HL-60 (cell line): ENCODE data around the gene QRSL1.

Experiments
- DNase-seq, 2 experiments: peaks; one replicate each; pipeline ENCODE4 v3.0.0-alpha.2; 2010 to 2020; ENCODE audit warnings: low read depth in 1 of 2, low spot score in 1 of 2
- H3K27ac ChIP-seq: fragments of 250-450 bp; sonication (Bioruptor Pico); replicated peaks from 2 replicates; pipeline ENCODE4 v1.5.1; 2020; ENCODE audit warnings: mild to moderate bottlenecking, moderate library complexity
- H3K27me3 ChIP-seq: fragments of 250-450 bp; sonication (Bioruptor Pico); 2 replicates; pipeline ENCODE4 v1.5.1; 2021; ENCODE audit warnings: mild to moderate bottlenecking, moderate library complexity; ENCODE audit not compliant: insufficient read depth, poor library complexity, severe bottlenecking
- H3K4me3 ChIP-seq: replicated peaks from 2 replicates; pipeline ENCODE4 v1.5.1; 2011; ENCODE audit warnings: mild to moderate bottlenecking, control low read depth, low read length; ENCODE audit not compliant: insufficient read depth
- GABPA ChIP-seq: IDR thresholded peaks from 2 replicates; pipeline ENCODE4 v1.6.1; 2012; ENCODE audit warnings: low read depth
- POLR2AphosphoS5 ChIP-seq: IDR thresholded peaks from 2 replicates; pipeline ENCODE4 v1.6.1; 2012; ENCODE audit warnings: low read depth
- SPI1 ChIP-seq: IDR thresholded peaks from 2 replicates; pipeline ENCODE4 v1.6.1; 2012; ENCODE audit warnings: low read depth, mild to moderate bottlenecking, borderline replicate concordance
- TF ChIP-seq, protein P1 (sequence below): IDR thresholded peaks from one replicate; pipeline ENCODE4 v1.5.1; 2011; ENCODE audit warnings: low read length, control low read depth, inconsistent platforms; ENCODE audit not compliant: insufficient read depth
- TF ChIP-seq, protein P2 (sequence below): IDR thresholded peaks from 2 replicates; pipeline ENCODE4 v1.6.1; 2012; ENCODE audit warnings: low read depth; ENCODE audit not compliant: insufficient replicate concordance

The QRSL1 gene

GRCh38 chr6:106630366-106630765 lies 988 bp downstream of the QRSL1 start:
- Histone ChIP-seq H3K27me3 (no peaks in the 10 kb centered on the region), H3K4me3 (peak overlapping the region; percentile 77), H3K27ac (peak overlapping the region; percentile 86)
- no peak for TF ChIP-seq SPI1
- TF ChIP-seq GABPA, result no peak
- TF ChIP-seq, protein P1, sequence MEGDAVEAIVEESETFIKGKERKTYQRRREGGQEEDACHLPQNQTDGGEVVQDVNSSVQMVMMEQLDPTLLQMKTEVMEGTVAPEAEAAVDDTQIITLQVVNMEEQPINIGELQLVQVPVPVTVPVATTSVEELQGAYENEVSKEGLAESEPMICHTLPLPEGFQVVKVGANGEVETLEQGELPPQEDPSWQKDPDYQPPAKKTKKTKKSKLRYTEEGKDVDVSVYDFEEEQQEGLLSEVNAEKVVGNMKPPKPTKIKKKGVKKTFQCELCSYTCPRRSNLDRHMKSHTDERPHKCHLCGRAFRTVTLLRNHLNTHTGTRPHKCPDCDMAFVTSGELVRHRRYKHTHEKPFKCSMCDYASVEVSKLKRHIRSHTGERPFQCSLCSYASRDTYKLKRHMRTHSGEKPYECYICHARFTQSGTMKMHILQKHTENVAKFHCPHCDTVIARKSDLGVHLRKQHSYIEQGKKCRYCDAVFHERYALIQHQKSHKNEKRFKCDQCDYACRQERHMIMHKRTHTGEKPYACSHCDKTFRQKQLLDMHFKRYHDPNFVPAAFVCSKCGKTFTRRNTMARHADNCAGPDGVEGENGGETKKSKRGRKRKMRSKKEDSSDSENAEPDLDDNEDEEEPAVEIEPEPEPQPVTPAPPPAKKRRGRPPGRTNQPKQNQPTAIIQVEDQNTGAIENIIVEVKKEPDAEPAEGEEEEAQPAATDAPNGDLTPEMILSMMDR, result no peak
- TF ChIP-seq POLR2AphosphoS5, result no peak
- TF ChIP-seq, protein P2, sequence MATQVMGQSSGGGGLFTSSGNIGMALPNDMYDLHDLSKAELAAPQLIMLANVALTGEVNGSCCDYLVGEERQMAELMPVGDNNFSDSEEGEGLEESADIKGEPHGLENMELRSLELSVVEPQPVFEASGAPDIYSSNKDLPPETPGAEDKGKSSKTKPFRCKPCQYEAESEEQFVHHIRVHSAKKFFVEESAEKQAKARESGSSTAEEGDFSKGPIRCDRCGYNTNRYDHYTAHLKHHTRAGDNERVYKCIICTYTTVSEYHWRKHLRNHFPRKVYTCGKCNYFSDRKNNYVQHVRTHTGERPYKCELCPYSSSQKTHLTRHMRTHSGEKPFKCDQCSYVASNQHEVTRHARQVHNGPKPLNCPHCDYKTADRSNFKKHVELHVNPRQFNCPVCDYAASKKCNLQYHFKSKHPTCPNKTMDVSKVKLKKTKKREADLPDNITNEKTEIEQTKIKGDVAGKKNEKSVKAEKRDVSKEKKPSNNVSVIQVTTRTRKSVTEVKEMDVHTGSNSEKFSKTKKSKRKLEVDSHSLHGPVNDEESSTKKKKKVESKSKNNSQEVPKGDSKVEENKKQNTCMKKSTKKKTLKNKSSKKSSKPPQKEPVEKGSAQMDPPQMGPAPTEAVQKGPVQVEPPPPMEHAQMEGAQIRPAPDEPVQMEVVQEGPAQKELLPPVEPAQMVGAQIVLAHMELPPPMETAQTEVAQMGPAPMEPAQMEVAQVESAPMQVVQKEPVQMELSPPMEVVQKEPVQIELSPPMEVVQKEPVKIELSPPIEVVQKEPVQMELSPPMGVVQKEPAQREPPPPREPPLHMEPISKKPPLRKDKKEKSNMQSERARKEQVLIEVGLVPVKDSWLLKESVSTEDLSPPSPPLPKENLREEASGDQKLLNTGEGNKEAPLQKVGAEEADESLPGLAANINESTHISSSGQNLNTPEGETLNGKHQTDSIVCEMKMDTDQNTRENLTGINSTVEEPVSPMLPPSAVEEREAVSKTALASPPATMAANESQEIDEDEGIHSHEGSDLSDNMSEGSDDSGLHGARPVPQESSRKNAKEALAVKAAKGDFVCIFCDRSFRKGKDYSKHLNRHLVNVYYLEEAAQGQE, result no peak
- DNase-seq, result peak in 1 of 2 experiments; percentile 22

DNA sequence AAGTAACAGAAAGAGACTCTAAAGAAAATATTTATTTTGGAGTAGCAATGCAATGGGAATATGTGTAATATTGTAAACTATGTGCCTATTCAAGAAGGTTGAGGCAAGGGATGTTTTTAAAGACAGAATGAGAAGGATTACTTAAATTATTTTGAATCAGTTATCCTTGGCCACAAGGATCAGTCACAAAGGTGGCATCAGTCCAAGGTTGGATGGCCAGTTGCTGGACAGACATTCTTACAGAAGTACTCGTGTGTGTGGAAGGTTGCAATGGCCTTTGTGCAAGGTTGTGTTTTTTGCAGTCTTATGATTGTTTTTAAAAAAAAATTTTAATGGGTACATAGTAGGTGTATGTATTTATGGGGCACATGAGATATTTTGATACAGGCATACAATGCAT lies 2.0 kb downstream of the QRSL1 start:
- DNase-seq, result no peak
- Histone ChIP-seq H3K4me3 (no peak overlapping the region), H3K27ac (no peak overlapping the region), H3K27me3 (no peaks in the 10 kb centered on the region)
- TF ChIP-seq, protein P1, result no peak
- TF ChIP-seq, protein P2, result no peak
- no peak for TF ChIP-seq SPI1
- TF ChIP-seq POLR2AphosphoS5, result no peak
- no peak for TF ChIP-seq GABPA

GRCh38 chr6:106634565-106634964 lies 5.2 kb downstream of the QRSL1 start:
- TF ChIP-seq GABPA, result no peak
- TF ChIP-seq, protein P2, result no peak
- TF ChIP-seq SPI1, result no peak
- TF ChIP-seq, protein P1, result no peak
- no peak for TF ChIP-seq POLR2AphosphoS5
- DNase-seq, result no peak
- H3K27me3 ChIP-seq, result no peaks in the 10 kb centered on the region
- H3K27ac ChIP-seq, result no peak overlapping the region
- H3K4me3 ChIP-seq, result no peak overlapping the region
